ENCODE measurements around the gene HTR2B.
A peak's percentile ranks its signal among the peaks of the same experiment; 100 is the strongest.
"Not testable (repeated sequence)": the region's sequence is repeated elsewhere in the genome, so short reads cannot be mapped to it uniquely, and the experiment has no call there.

HTR2B gene

DNA sequence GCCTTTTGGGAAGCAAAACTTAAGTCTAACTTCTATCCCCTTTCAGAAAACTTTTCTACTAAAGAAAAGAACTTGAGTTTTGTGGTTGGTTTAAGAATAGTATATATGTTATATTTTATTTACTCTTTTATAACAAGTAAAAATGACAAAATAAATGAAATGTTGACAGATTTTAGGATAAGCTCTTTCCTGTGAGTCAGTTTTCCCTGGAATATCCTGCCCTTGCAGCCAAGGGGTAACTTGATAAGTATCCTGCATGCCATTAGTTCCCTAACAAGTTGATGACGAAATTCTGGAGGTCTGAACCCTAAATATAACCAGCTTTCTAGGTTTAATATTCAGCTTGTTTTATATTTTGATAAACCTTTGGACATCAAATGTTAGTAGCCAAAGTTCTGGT is 7.3 kb upstream of the HTR2B start:
- no peak for DNase-seq

DNA sequence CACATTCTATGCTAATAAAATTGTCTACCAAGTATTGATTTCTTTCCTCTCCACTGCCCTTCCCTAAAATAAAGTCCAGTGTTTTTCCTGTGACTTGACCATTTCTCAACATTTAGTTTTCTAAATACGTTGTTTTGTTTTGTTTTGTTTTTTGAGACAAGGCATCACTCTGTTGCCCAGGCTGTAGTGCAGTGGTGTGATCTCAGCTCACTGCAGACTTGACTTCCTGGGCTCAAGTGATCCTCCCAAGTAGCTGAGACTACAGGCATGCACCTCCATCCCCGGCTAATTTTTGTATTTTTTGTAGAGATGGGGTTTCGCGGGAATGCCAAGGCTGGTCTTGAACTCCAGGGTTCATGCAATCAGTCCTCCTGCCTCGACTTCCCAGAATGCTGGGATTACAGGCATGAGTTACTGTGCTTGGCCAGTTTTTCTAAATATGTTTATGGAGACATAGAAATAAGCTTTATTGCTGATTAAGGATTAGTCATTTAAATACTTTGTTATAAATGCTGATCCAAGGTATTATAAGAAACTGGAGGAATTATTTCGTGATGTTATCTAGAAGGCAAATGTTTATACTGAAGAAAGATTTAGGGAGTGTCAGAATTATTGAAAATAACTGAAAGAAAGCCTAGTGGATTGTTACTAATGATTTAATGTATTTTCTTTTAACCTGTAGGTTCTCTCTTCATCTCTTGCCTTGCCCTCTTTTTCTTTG is 5.7 kb upstream of the HTR2B start:
- DNase-seq = no peak

DNA sequence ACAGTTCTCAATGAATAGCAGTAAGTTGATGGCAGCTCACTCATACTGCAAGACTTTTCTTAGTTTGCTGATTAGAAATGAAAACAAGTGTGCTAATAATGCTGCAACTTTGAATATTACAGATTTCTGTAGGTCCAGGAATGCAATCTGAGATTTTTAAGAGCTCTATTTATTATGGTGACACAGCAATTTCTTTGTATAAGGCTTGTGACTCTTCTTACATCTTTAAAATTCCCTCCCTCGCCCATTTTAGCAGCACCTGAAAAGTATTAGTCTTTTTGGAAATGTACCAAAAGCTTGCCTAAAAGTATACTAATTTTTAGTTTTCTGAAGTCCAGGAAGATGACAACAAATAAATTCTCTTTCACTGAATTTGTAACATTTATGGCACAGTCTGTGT is 4.4 kb upstream of the HTR2B start:
- no peak for DNase-seq

DNA sequence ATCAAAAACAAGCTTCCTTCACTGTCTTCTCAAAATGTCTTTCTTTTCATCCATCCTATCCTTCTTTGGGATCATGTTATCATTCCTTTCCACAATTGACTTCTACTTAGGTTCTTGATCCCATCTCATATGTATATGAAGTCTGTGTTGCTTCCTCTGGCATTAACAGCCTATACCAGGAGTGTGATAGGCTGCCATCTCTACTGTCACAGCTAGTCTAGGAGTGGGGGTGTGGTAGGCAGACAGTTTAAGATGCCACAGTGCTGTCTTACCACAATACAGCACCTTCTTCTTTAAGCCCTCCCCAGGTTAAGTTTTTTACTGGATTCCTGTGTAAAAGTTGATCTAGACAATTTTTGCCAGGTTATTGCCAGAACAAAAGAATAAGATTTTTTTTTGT is 3.7 kb upstream of the HTR2B start:
- no peak for DNase-seq

DNA sequence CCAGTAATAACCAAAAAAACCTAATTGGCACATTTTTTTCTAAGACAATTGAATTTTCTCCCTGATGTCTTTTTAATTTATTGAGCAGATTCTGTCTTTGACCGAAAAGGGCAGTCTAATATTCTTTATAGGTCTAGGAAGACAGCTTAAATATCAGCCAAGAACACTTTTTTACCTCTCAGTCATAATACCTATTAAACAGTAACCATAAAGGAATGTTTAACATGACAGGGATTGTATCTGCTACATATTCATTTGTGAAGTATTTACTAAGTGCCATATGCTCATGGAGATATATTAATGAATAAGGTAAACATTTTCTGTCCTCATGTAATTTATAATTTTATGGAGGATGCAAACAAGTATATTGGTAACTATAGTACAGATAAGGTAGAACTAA is 3.1 kb upstream of the HTR2B start:
- no peak for DNase-seq

DNA sequence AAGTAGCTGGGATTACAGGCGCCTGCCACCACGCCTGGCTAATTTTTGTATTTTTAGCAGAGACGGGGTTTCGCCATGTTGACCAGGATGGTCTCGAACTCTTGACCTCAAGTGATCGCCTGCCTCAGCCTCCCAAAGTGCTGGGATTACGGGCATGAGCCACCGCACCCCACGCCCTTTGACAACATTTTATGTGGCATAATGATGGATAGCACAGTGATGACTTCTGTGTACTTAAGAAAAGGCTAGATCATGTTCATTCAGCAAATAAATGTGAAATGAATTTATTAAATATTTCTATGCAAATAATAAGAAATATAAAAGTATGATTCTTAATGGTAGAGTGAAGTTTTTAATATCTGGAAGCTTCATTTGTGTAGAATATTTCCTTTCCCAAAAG is 2.6 kb upstream of the HTR2B start:
- no peak for DNase-seq

DNA sequence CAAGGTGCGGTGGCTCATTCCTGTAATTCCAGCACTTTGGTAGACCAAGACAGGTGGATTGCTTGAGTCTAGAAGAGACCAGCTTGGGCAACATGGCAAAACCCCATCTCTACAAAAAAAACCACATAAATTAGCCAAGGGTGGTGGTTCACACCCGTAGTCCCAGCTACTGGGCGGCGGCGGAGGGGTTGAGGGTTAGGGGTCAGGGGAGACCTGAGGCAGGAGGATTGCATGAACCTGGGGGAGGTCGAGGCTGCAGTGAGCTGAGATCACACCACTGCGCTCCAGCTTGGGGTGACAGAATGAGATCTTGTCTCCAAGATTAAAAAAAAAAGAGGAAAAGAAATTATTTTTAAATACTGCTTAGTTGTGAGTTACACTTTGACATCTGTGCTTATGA is 1.3 kb upstream of the HTR2B start:
- no peak for DNase-seq

DNA sequence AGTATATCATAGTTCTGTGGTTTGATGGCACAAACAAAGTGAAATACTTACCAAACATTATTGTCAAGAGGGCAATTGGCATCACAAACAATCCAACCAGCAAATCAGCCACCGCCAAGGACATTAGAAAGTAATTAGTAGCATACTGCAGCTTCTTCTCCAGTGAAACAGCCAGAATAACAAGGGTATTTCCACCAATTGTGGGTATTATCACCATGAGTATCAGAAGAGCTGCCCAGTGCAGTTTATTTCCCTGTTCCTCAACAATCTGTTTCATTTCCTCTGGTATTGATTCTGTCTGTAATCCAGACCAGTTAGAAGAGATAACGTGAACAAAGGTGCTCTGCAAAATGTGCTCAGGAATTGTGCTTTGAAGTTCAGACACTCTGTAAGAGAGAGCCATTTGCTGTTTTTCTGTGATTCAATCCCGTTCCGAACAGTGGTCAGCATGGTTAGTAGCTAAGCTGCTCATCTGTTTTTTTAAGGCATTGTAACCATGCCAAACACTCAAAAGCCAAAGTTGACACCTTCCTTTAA is 1.4 kb downstream of the HTR2B start:
- no peak for DNase-seq

DNA sequence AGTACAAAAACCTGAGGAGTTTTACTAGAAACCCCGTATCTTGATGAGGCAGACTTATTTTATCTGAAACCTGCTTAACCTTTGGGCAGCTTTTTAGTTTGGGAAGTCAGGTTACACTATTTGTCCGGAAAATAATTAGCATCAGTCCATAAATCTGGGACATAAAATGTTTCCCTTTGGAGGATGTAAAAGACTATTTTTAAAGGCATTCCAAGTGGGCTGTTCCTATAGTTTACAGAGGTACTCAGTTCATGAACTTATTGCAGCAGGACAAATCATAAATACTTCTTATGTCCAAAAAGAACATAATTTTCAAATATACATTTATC is 6.3 kb downstream of the HTR2B start:
- no peak for DNase-seq

DNA sequence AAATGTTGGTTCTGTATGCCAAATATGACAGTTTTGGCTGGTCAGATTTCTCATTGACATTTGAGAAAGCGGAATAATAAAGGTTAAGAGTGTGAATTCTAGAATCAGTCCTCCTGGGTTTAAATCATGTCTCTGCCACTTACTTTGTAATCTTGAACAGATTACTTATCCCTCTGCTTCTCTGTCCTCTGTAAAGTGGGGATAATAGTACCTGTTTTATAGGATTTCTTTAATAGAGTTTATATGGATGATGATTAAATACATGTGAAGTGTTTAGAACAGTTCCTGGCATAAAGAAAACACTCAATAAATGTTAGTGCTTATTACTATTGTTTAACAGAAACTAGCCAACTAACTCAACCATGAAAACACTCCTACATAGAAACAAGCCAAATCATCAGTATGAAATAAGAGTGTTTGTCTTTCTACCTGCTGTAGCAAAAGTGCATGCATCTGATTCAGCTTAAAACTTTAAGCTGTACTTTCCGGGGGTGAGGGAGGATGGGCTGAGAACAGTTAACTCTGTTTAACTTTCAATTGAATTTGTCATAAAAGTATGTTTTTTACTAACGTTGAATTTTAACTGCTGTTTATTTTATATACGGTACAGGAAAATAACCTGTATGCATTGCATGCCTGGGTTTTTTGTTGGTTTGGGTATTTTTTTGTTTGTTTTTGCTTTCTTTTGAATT is 6.8 kb downstream of the HTR2B start:
- DNase-seq = no peak

DNA sequence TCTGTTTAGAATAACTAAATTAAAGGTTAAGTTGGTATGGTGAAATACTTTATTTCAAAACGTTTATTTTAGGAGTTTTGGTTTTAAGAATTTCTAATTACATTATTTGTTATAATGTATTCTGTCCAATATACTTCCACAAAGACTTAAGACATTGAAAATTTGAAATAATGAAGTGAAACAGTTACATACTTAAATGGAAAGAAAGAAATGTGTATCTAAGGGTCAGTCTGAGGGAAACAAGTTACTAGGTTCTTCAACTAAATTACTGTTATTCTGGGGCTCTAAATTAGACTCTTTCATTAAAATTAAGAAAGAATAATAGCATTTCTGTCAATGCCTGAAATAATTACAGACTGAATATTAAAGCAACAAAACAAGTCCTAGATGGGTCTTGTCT is 7.7 kb downstream of the HTR2B start:
- no peak for DNase-seq

DNA sequence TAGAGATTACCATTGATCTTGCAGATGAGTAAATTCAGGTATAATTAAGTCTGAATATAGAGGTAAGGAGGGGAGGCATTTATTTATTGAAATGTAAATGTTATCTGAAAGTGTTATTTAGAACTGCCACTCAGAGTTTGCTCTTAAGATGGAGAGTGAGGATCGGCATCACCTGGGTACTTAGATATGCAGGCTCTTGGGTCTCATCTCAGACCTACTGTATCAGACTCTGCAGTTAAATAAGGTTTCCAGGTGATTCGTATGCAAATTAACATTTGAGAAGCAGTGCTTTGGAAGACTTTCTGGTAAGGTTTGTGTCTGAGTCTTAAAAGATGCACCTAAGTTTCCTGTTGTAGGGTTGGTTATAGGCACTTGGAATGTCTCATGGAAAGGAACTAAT is 9.2 kb downstream of the HTR2B start:
- DNase-seq = no peak

DNA sequence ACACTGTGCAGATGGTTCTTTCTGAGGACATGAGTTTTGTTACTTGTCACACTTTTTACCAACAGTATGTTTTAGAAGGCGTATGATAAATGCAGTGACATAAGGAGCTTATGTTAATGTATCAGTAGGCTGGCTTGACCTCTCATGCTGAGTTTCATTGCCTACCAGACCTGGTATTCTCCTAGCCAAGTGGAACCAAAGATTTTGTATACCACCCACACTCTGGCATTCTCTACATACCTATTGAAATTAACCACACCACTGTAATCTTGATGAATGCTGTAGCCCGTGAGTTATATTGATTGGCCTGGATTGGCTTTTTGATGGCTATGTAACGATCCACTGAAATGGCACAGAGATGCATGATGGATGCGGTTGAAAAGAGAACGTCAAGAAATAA is 11.4 kb downstream of the HTR2B start:
- DNase-seq = no peak

DNA sequence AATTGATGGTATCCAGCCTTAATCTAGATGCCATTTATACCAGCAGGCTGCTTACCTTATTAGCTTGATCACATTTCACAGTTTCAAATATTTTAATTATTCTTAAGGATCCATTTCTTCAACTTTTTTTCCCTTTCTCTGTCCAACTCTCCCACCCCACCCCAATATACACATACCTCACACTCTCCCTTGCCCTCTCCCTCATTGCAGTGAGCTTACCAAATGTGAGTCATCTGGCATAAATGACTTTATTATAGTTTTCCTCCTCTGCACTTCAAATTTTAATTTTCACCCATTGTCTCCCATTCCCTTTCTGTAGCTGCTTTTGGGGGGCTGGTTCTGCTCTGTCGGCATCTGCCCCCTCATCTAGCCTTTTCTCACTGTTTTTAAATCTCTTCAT is 12.9 kb downstream of the HTR2B start:
- DNase-seq = no peak

DNA sequence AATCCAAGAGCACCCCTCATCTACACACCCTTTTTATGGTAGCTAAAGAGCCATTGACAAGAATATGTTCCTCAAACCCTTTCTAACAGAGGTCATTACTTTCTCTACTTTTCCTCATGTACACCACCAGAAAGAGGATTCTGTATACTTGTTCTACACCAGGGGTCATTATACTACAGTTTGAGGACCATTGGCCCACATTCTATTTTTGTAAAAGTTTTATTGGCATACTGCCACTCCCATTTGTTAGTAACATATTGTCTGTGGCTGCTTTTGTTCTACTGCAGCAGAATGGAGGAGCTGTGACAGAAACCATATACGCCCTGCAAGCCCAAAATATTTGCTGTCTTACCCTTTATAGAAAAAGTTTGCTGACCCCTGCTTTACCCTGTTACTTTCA is 14.3 kb downstream of the HTR2B start:
- no peak for DNase-seq

DNA sequence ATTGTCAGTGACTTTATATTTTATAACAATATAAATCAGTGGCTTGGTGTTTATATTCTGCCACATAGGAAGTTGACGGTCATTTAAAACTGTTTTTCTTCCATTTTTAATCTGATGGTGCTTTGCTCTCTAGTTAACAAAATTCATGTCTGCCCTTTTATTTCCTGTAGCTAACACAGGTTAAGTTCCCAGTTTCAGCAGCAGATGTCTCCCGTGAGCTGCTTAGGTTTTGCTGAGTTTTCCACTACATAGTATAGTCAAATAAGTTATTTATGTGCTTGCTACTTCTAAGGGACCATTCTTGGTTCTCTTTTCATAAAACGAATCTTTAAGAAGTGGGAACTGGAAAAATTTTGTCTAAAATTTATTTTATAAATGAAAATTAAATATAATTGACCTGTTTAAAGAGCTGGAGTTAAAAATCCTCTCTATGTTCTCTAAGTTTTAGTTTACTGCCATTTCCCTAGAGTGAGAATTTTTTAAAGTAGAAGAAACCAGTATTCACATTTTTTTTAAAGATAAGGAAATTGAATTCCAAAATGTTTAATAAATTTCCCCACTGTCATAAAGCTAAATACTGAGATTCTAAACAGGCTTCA is 20.6 kb downstream of the HTR2B start:
- peak; percentile 57 for DNase-seq

DNA sequence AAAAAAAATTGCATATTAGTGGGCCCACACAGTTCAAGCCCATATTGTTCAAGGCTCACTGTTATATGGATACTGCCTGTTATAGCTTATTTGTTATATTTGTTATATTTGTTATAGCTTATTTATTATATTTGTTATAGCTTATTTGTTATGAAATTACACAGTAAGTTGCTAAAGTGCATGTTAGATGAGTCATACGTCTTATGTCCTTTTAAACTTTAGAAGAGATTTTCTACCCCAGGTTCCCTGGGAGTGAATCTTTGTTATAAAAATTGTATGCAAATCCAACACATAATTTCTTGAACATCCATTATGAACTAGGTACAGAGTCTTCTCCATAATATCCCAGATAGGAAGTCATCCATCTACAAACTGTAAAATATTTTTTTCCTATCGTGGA is 22.1 kb downstream of the HTR2B start:
- no peak for DNase-seq

DNA sequence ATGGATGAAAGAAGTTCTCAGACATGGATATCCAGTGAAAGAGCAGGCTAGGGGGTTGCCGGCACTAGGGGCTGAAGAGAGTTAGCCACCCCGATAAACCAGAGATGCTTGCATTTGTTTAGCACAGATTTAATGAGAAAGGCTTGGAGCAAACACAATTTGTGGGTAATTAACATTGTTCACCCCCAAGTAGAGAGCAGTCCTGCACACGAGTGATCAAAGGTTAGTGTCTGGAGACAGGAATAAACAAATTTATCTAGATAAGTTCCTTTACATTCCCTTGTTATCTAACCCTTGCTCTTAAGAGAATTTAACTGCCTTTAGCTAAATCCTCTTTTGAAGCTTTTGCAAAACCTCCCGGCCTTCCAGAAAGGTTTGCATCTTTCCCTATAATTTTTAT is 23.9 kb downstream of the HTR2B start:
- no peak for DNase-seq

DNA sequence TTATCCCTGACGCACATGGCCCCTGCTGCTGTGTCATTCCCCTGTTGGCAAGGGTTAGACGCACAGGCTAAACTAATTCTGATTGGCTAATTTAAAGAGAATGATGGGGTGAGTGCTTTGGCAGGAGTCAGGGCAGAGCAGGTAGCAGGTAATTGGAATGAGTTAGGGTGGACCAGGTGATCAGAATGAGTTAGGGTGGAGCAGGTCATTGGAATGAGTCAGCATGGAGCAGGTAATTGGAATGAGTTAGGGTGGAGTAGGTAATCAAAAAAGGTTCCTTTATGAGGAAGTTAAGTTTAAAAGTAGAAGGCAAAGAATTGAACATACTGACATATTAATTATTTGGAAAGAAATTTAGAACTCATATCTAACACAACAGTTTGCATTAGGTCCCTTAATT is 24.5 kb downstream of the HTR2B start:
- not testable (repeated sequence) for DNase-seq

DNA sequence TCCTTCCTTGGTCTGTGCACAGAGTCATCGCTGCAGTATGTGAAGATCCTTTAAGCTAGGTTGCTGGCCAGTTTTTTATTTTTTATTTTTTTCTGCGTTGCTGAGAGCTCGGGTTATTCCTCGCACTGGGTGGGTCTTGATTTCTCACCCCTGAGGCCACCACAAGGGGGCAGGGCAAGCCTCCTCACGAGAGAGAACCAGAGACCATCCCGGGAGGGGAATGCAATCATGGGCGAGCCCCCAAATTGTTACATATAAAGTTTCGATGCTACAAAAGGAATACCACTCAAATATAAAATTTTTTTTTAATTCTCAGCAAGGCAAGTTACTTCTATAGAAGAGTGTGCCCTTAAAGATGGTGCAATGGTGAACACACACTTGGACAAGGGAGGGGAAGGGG is 24.9 kb downstream of the HTR2B start:
- no peak for DNase-seq

DNA sequence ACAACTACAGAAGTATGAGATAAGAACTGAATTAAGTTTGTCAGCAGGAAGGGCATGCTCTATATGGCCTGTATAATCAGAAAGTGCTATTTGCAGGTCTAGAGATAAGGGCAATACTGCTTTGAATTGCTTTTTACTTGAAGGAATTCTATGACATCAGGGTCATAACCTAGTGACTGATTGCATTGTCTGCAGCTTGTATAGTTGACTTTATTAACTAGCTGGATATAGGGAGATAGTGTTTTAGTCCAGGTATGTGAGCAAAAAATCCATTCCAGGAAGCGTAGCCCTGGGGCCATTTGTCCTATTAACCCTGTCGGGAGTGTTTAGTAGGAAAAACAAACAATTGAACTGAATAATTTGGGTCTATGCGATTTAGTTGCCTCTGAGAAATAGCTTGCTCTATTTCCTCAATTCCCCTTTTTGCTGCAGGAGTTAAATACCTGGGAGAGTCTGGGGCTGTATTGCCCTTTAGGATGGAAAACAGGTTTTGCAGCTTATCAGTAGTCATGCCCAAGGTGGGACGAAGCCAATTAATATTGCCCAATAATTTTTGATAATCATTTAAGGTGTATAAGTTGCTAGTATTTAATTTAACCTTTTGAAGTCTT is 30.0 kb downstream of the HTR2B start:
- no peak for DNase-seq

DNA sequence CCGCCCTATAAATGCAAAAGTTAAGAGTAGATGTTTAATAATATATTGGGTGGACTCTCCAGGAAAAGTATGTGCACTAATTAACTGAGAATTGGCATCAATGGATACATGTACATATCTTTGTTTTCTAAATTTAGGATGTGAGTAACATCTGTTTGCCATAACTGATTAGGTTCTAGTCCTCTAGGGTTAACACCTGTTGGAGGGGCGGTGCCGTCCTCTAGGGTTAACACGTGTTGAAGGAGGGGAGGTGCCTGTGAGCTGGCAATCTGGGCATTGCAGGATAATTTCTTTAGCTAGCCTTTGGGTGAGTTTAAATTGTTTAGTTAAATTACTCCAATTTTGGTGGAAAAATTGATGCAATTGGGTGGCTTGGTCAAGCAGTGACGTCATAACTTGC is 30.9 kb downstream of the HTR2B start:
- DNase-seq = no peak

DNA sequence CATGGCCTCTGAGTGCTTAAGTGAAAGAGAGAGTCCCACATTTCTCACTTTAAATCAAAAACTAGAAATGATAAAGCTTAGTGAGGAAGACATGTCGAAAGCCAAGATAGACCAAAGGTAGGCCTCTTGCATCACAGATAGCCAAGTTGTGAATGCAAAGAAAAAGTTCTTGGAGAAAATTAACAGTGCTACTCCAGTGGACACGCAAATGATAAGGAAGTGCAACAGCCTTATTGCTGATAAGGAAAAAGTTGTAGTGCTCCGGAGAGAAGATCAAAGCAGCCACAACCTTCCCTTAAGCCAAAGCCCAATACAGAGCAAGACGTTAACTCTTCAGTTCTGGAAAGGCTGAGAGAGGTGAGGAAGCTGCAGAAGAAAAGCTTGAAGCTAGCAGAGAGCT is 36.1 kb downstream of the HTR2B start:
- no peak for DNase-seq

DNA sequence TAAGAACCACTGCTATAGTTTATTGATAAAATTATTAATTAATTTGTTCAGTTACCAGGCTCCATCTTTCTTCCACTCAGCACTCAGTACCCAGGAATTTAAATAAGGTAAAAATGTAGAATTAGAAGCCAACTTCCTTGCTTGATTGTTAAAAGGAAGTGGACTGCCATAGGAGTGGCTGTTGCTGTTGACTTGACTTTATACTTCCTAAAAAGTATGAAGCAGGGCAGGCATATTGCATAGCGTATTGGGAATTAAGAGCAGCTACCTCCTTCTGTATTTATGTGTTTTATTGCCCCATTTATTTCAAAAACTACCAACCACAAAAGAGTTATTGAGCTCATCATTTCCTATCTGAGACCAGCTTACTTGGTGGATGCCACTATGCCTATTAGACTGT is 40.3 kb downstream of the HTR2B start:
- no peak for DNase-seq
